Liver (tissue), 9 donors: ENCODE data around the gene TRIM46. TPM values are rescaled to one million over a fixed set of nuclear protein-coding genes. Genes with fewer than 3 reads are reported as not detected.

Experiments used
- DNase-seq: peaks from one replicate; pipeline ENCODE4 v3.0.0-alpha.2; 2017; ENCODE audit warnings: low spot score
- H3K27ac ChIP-seq, 2 donors: one replicate each; pipeline ENCODE4 v1.7.0; 2013; ENCODE audit warnings: inconsistent platforms in 2 of 2, low read length in 2 of 2, control low read depth in 1 of 2, low read depth in 1 of 2, mild to moderate bottlenecking in 1 of 2
- H3K27me3 ChIP-seq, 4 donors: one replicate each; pipeline versions ENCODE4 v1.6.1 to v1.7.0; 2013; ENCODE audit warnings: low read length in 3 of 4, inconsistent platforms in 1 of 4, mild to moderate bottlenecking in 1 of 4, moderate library complexity in 1 of 4; ENCODE audit not compliant: control insufficient read depth in 4 of 4, insufficient read depth in 4 of 4
- H3K36me3 ChIP-seq, 4 donors: one replicate each; pipeline versions ENCODE4 v1.6.1 to v1.7.0; 2013; ENCODE audit warnings: low read length in 3 of 4, mild to moderate bottlenecking in 3 of 4, low read depth in 1 of 4, moderate library complexity in 1 of 4; ENCODE audit not compliant: control insufficient read depth in 4 of 4, insufficient read depth in 3 of 4
- H3K4me1 ChIP-seq, 4 donors: one replicate each; pipeline versions ENCODE4 v1.6.1 to v1.7.0; 2013; ENCODE audit warnings: low read length in 3 of 4, mild to moderate bottlenecking in 3 of 4, moderate library complexity in 1 of 4; ENCODE audit not compliant: control insufficient read depth in 4 of 4, insufficient read depth in 4 of 4
- H3K4me3 ChIP-seq, 3 donors: one replicate each; pipeline versions ENCODE4 v1.6.1 to v1.7.0; 2013; ENCODE audit warnings: low read length in 3 of 3, control low read depth in 1 of 3, low read depth in 1 of 3, mild to moderate bottlenecking in 1 of 3
- H3K9ac ChIP-seq, 2 donors: one replicate each; pipeline ENCODE4 v1.7.0; 2013; ENCODE audit warnings: low read length in 2 of 2, mild to moderate bottlenecking in 2 of 2, moderate library complexity in 2 of 2, control low read depth in 1 of 2, low read depth in 1 of 2
- H3K9me3 ChIP-seq, 4 donors: one replicate each; pipeline versions ENCODE4 v1.6.1 to v1.7.0; 2013; ENCODE audit warnings: low read length in 3 of 4; ENCODE audit not compliant: control insufficient read depth in 4 of 4
- ATF3 ChIP-seq: IDR thresholded peaks from 2 replicates; pipeline ENCODE4 v1.6.1; 2016; ENCODE audit warnings: antibody characterized with exemption
- CTCF ChIP-seq: fragments of 150-350 bp; IDR thresholded peaks from 2 replicates; pipeline ENCODE4 v1.5.1; 2017; ENCODE audit warnings: improper control_type of control experiment, low read depth, low read length; ENCODE audit not compliant: missing input control
- EGR1 ChIP-seq, 2 donors: IDR thresholded peaks; 2 replicates each; pipeline ENCODE4 v1.6.1; 2016 to 2018; ENCODE audit warnings: antibody characterized with exemption in 2 of 2, low read depth in 2 of 2
- FOXA1 ChIP-seq: IDR thresholded peaks from 2 replicates; pipeline ENCODE4 v1.6.1; 2016; ENCODE audit warnings: antibody characterized with exemption
- FOXA2 ChIP-seq: IDR thresholded peaks from 2 replicates; pipeline ENCODE4 v1.6.1; 2016; ENCODE audit warnings: antibody characterized with exemption
- GABPA ChIP-seq, 2 donors: IDR thresholded peaks in 1 of 2; conservative IDR thresholded peaks in 1 of 2; 2 replicates each; pipeline ENCODE4 v1.6.1; 2016; ENCODE audit warnings: antibody characterized with exemption in 2 of 2, mild to moderate bottlenecking in 1 of 2, moderate library complexity in 1 of 2
- HNF4A ChIP-seq, 2 donors: conservative IDR thresholded peaks; 2 replicates each; pipeline ENCODE4 v1.6.1; 2016; ENCODE audit warnings: antibody characterized with exemption in 2 of 2, mild to moderate bottlenecking in 2 of 2
- HNF4G ChIP-seq: IDR thresholded peaks from 2 replicates; pipeline ENCODE4 v1.6.1; 2016; ENCODE audit warnings: antibody characterized with exemption
- JUND ChIP-seq, 2 donors: IDR thresholded peaks; 2 replicates each; pipeline ENCODE4 v1.6.1; 2016; ENCODE audit warnings: antibody characterized with exemption in 2 of 2
- MAX ChIP-seq: IDR thresholded peaks from 2 replicates; pipeline ENCODE4 v1.6.1; 2016; ENCODE audit warnings: antibody characterized with exemption
- NR2F2 ChIP-seq: IDR thresholded peaks from 2 replicates; pipeline ENCODE4 v1.6.1; 2016; ENCODE audit warnings: antibody characterized with exemption
- RAD21 ChIP-seq, 2 donors: IDR thresholded peaks; 2 replicates each; pipeline ENCODE4 v1.6.1; 2016; ENCODE audit warnings: antibody characterized with exemption in 2 of 2, mild to moderate bottlenecking in 2 of 2
- REST ChIP-seq: IDR thresholded peaks from 2 replicates; pipeline ENCODE4 v1.6.1; 2016; ENCODE audit warnings: antibody characterized with exemption, mild to moderate bottlenecking
- RXRA ChIP-seq, 2 donors: IDR thresholded peaks; 2 replicates each; pipeline ENCODE4 v1.6.1; 2017 to 2018; ENCODE audit warnings: antibody characterized with exemption in 2 of 2, mild to moderate bottlenecking in 1 of 2
- SP1 ChIP-seq: IDR thresholded peaks from 2 replicates; pipeline ENCODE4 v1.6.1; 2018; ENCODE audit warnings: antibody characterized with exemption, mild to moderate bottlenecking
- TAF1 ChIP-seq: conservative IDR thresholded peaks from 2 replicates; pipeline ENCODE4 v1.6.1; 2016; ENCODE audit warnings: antibody characterized with exemption, mild to moderate bottlenecking
- YY1 ChIP-seq: IDR thresholded peaks from 2 replicates; pipeline ENCODE4 v1.6.1; 2016; ENCODE audit warnings: antibody characterized with exemption, mild to moderate bottlenecking
- ZBTB33 ChIP-seq: IDR thresholded peaks from 2 replicates; pipeline ENCODE4 v1.6.1; 2016; ENCODE audit warnings: antibody characterized with exemption
- WGBS: extraction: QIAGEN DNeasy Blood & Tissue Kit; methylation state at CpG from one replicate; pipeline ENCODE4 v1.1.7; 2013; 5-methylcytosine and 5-hydroxymethylcytosine counted together
- polyA plus RNA-seq, 2 donors: library from polyadenylated mRNA; stranded (reverse) in 1 of 2; unstranded in 1 of 2; fragments of 200-250 nt in 1 of 2; fragments of >200 nt in 1 of 2; fragmentation: Nextera tagmentation in 1 of 2; extraction: Ambion mirVana in 1 of 2; gene quantifications; one replicate each; pipeline versions ENCODE4 v1.2.1 to v1.2.3, GENCODE V29; 2013 to 2015
- total RNA-seq, 2 donors: library from RNA; depleted of rRNA; stranded (reverse); fragments of >200 nt; gene quantifications; one replicate each; pipeline ENCODE4 v1.2.3, GENCODE V29; 2014
- donor health status: healthy.
- donor health status: healthy.
- donor health status: healthy.
- donor health status: healthy.
- donor health status: healthy.

Gene TRIM46
- total and polyA plus RNA-seq, 4 donors, result 0.07 to 0.17 (median 0.13) TPM

- WGBS, result 13% methylated on average over 53 of the region's 53 CpGs
- no peaks in the 10 kb centered on the region for H3K9me3 ChIP-seq
- DNase-seq, result peak; percentile 76
- H3K36me3 ChIP-seq, result peaks cover 0 to 8% (median 3%) of the 10 kb centered on the region in 4 donors
- peak overlapping the region; percentile 62 to 93 (median 84) for H3K4me3 ChIP-seq
- H3K27me3 ChIP-seq, result no peaks in the 10 kb centered on the region
- H3K9ac ChIP-seq, result peak overlapping the region; percentile 90 to 96
- TF ChIP-seq ZBTB33, result peak; percentile 81
- TF ChIP-seq FOXA2, result peak; percentile 58
- peak; percentile 78 for TF ChIP-seq NR2F2
- TF ChIP-seq RXRA (IDR thresholded peaks at IDR 0.05), result peak; percentile 94 to 97
- TF ChIP-seq MAX, result peak; percentile 76
- peak; percentile 80 for TF ChIP-seq REST
- peak; percentile 75 for TF ChIP-seq FOXA1
- TF ChIP-seq GABPA (IDR thresholded peaks at IDR 0.05 in 1 of 2, conservative IDR thresholded peaks at IDR 0.05 in 1 of 2), result peak in 1 of 2 donors; percentile 35
- peak; percentile 73 to 91 for TF ChIP-seq JUND (IDR thresholded peaks at IDR 0.05)
- TF ChIP-seq SP1, result peak; percentile 99
- no peak for TF ChIP-seq TAF1
- peak; percentile 24 to 56 for TF ChIP-seq RAD21 (IDR thresholded peaks at IDR 0.05)
- peak; percentile 50 for TF ChIP-seq YY1
- TF ChIP-seq HNF4A (conservative IDR thresholded peaks at IDR 0.05), result peak; percentile 94 to 95
- peak; percentile 94 for TF ChIP-seq HNF4G
- TF ChIP-seq CTCF, result no peak
- TF ChIP-seq EGR1 (IDR thresholded peaks at IDR 0.05; ENCODE audit: low read depth in 2 of 2), result peak in 1 of 2 donors; percentile 11
- TF ChIP-seq ATF3, result no peak
- H3K27ac ChIP-seq, result peak overlapping the region; percentile 99 to 100
- peaks cover 3 to 25% (median 15%) of the 10 kb centered on the region in 4 donors for H3K4me1 ChIP-seq
These were observed 47.6 kb upstream of the TRIM46 start for GRCh38 chr1:155125946-155126555.
